Measurements from ENCODE around the gene ATP1B4. TPM values are rescaled to one million over a fixed set of nuclear protein-coding genes. Genes with fewer than 3 reads are reported as not detected.

ATP1B4 gene
- total and polyA plus RNA-seq, 2 donors (not counting 1 experiment from before 2014, with no cell fraction given), result not detected

- TF ChIP-seq CTCF (conservative IDR thresholded peaks at IDR 0.05 in 1 of 2, IDR thresholded peaks at IDR 0.05 in 1 of 2; ENCODE audit: low read depth in 1 of 2, low read length in 2 of 2), result no peak
- TF ChIP-seq EZH2 (IDR thresholded peaks at IDR 0.05; ENCODE audit: low read length, missing control alignments), result no peak
- Histone ChIP-seq H3K9ac (ENCODE audit: insufficient read depth, low read length) (no peak overlapping the region), H3K27ac (ENCODE audit: insufficient read depth, low read length) (no peak overlapping the region), H3K27me3 (ENCODE audit: control insufficient read depth, insufficient read depth, low read length) (no peaks in the 10 kb centered on the region), H3K36me3 (ENCODE audit: control insufficient read depth, insufficient read depth, low read length) (no peaks in the 10 kb centered on the region), H3K79me2 (ENCODE audit: control insufficient read depth, insufficient read depth, low read length) (no peaks in the 10 kb centered on the region), H3K4me1 (ENCODE audit: control insufficient read depth, extremely low read depth, insufficient read depth, low read length) (no peaks in the 10 kb centered on the region), H4K20me1 (ENCODE audit: control insufficient read depth, extremely low read depth, insufficient read depth, low read length) (no peaks in the 10 kb centered on the region), H3K9me3 (ENCODE audit: control insufficient read depth, insufficient read depth, low read depth, low read length) (no peaks in the 10 kb centered on the region), H2AFZ (ENCODE audit: low read length) (no peak overlapping the region), H3K4me3 (replicated peaks in 1 of 4; ENCODE audit: control extremely low read depth in 1 of 4, insufficient read depth in 1 of 4, low read depth in 3 of 4, low read length in 4 of 4) (no peak overlapping the region), H3K4me2 (ENCODE audit: extremely low read depth, insufficient read depth, low read length) (no peak overlapping the region)
- no peak for DNase-seq (ENCODE audit: low read depth in 2 of 2)
Measured at GRCh38 chrX:120331116-120331515, 30.8 kb upstream of the ATP1B4 start.

GRCh38 chrX:120332394-120332793, 29.5 kb upstream of the ATP1B4 start:
- Histone ChIP-seq H3K4me3 (replicated peaks in 1 of 4; ENCODE audit: control extremely low read depth in 1 of 4, insufficient read depth in 1 of 4, low read depth in 3 of 4, low read length in 4 of 4) (no peak overlapping the region), H3K36me3 (ENCODE audit: control insufficient read depth, insufficient read depth, low read length) (no peaks in the 10 kb centered on the region), H3K4me2 (ENCODE audit: extremely low read depth, insufficient read depth, low read length) (no peak overlapping the region), H3K79me2 (ENCODE audit: control insufficient read depth, insufficient read depth, low read length) (no peaks in the 10 kb centered on the region), H4K20me1 (ENCODE audit: control insufficient read depth, extremely low read depth, insufficient read depth, low read length) (no peaks in the 10 kb centered on the region), H2AFZ (ENCODE audit: low read length) (no peak overlapping the region), H3K4me1 (ENCODE audit: control insufficient read depth, extremely low read depth, insufficient read depth, low read length) (no peaks in the 10 kb centered on the region), H3K27ac (ENCODE audit: insufficient read depth, low read length) (no peak overlapping the region), H3K27me3 (ENCODE audit: control insufficient read depth, insufficient read depth, low read length) (no peaks in the 10 kb centered on the region), H3K9me3 (ENCODE audit: control insufficient read depth, insufficient read depth, low read depth, low read length) (no peaks in the 10 kb centered on the region), H3K9ac (ENCODE audit: insufficient read depth, low read length) (no peak overlapping the region)
- DNase-seq (ENCODE audit: low read depth in 2 of 2), result no peak
- TF ChIP-seq EZH2 (IDR thresholded peaks at IDR 0.05; ENCODE audit: low read length, missing control alignments) (no peak), CTCF (conservative IDR thresholded peaks at IDR 0.05 in 1 of 2, IDR thresholded peaks at IDR 0.05 in 1 of 2; ENCODE audit: low read depth in 1 of 2, low read length in 2 of 2) (no peak)

- Histone ChIP-seq H3K4me1 (ENCODE audit: control insufficient read depth, extremely low read depth, insufficient read depth, low read length) (no peaks in the 10 kb centered on the region), H3K27me3 (ENCODE audit: control insufficient read depth, insufficient read depth, low read length) (no peaks in the 10 kb centered on the region), H3K9me3 (ENCODE audit: control insufficient read depth, insufficient read depth, low read depth, low read length) (no peaks in the 10 kb centered on the region), H4K20me1 (ENCODE audit: control insufficient read depth, extremely low read depth, insufficient read depth, low read length) (no peaks in the 10 kb centered on the region), H2AFZ (ENCODE audit: low read length) (no peak overlapping the region), H3K9ac (ENCODE audit: insufficient read depth, low read length) (no peak overlapping the region), H3K4me3 (replicated peaks in 1 of 4; ENCODE audit: control extremely low read depth in 1 of 4, insufficient read depth in 1 of 4, low read depth in 3 of 4, low read length in 4 of 4) (no peak overlapping the region), H3K4me2 (ENCODE audit: extremely low read depth, insufficient read depth, low read length) (no peak overlapping the region), H3K36me3 (ENCODE audit: control insufficient read depth, insufficient read depth, low read length) (no peaks in the 10 kb centered on the region), H3K79me2 (ENCODE audit: control insufficient read depth, insufficient read depth, low read length) (no peaks in the 10 kb centered on the region), H3K27ac (ENCODE audit: insufficient read depth, low read length) (no peak overlapping the region)
- DNase-seq (ENCODE audit: low read depth in 2 of 2), result no peak
- TF ChIP-seq EZH2 (IDR thresholded peaks at IDR 0.05; ENCODE audit: low read length, missing control alignments) (no peak), CTCF (conservative IDR thresholded peaks at IDR 0.05 in 1 of 2, IDR thresholded peaks at IDR 0.05 in 1 of 2; ENCODE audit: low read depth in 1 of 2, low read length in 2 of 2) (no peak)
Measured at GRCh38 chrX:120334151-120334550, 27.7 kb upstream of the ATP1B4 start.
